Endometrium (tissue), 2 donors: ENCODE data around the gene GRB7.
"Not testable (repeated sequence)": the region's sequence is repeated elsewhere in the genome, so short reads cannot be mapped to it uniquely, and the experiment has no call there.

Source experiments
- FAIRE-seq: peaks from 2 replicates; lab custom pipeline; 2012; peaks lifted over from hg19 to GRCh38; lab: Jason Lieb, UNC
- donor health status: control.
- donor health status: control.

The GRB7 gene

GRCh38 chr17:39736319-39737165 is 1.2 kb upstream of the GRB7 start:
- FAIRE-seq = no peak

GRCh38 chr17:39737206-39737759 is 455 bp upstream of the GRB7 start:
- FAIRE-seq = no peak

- FAIRE-seq = no peak
Observed at GRCh38 chr17:39738568-39738901, 797 bp downstream of the GRB7 start.

- FAIRE-seq = no peak
Observed at GRCh38 chr17:39738983-39739884, 1.5 kb downstream of the GRB7 start.

- no peak for FAIRE-seq
Observed at GRCh38 chr17:39739885-39740356, 2.2 kb downstream of the GRB7 start.

GRCh38 chr17:39740357-39741111 is 2.8 kb downstream of the GRB7 start:
- no peak for FAIRE-seq

- no peak for FAIRE-seq
Observed at GRCh38 chr17:39742126-39742855, 4.6 kb downstream of the GRB7 start.

- no peak for FAIRE-seq
Observed at GRCh38 chr17:39742856-39743436, 5.2 kb downstream of the GRB7 start.

GRCh38 chr17:39744075-39744835 is 6.5 kb downstream of the GRB7 start:
- no peak for FAIRE-seq

GRCh38 chr17:39744836-39745215 is 7.1 kb downstream of the GRB7 start:
- no peak for FAIRE-seq

- FAIRE-seq = no peak
Observed at GRCh38 chr17:39745335-39746144, 7.8 kb downstream of the GRB7 start.

- no peak for FAIRE-seq
Observed at GRCh38 chr17:39746145-39746461, 8.4 kb downstream of the GRB7 start.

GRCh38 chr17:39747745-39748144 is 10.0 kb downstream of the GRB7 start:
- FAIRE-seq = no peak

- FAIRE-seq = not testable (repeated sequence)
Observed at GRCh38 chr17:39748444-39749034, 10.8 kb downstream of the GRB7 start.

- no peak for FAIRE-seq
Observed at GRCh38 chr17:39750131-39751015, 12.6 kb downstream of the GRB7 start.

GRCh38 chr17:39751016-39751543 is 13.3 kb downstream of the GRB7 start:
- FAIRE-seq = no peak

- FAIRE-seq = no peak
Observed at GRCh38 chr17:39751637-39752036, 13.9 kb downstream of the GRB7 start.
